ENCODE data around the gene MRRF.
"Not testable (repeated sequence)": the region's sequence is repeated elsewhere in the genome, so short reads cannot be mapped to it uniquely, and the experiment has no call there.

The MRRF gene

DNA sequence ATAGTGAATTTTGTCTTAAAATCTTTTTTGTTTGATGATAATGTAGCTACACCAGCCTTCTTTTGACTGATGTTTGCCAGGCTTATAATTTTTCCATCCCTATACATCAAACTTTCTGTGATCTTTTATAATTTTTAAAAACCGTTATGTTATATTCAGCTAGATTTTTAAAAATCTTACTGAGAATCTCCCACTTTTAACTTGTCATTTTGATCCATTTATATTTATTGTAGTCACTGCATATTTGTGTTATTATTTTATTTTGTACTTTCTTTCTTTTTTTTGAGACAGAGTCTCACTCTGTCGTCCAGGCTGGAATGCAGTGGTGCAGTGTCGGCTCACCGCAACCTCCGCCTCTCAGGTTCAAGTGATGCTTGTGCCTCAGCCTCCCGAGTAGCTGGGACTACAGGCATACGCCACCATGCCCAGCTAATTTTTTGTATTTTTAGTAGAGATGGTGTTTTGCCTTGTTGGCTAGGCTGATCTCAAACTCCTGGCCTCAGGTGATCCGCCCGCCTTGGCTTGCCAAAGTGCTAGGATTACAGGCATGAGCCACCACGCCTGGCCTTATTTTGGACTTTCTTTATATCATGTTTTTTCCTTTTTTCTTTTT is 12.7 kb downstream of the MRRF start:
- DNase-seq (ENCODE audit: low spot score): no peak

DNA sequence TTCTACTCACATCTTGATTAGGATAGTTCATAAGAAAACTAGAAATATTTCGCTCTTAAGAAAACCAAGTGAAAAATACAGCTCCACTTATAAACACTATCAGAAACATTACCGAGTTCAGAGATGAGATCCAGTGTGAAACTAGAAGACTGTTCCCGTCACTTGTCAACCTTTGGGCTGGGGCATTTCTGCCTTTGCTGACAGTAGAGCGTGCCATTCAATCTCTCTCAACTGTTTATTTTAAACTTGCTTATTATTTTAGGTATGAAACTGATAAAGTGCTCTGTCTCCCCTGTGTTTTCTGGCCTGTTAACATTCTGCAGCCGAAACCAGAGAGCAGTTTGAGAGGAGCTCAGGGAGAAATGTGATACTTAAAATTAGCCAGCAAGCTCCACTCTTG is 16.7 kb downstream of the MRRF start:
- no peak for DNase-seq (ENCODE audit: low spot score)

DNA sequence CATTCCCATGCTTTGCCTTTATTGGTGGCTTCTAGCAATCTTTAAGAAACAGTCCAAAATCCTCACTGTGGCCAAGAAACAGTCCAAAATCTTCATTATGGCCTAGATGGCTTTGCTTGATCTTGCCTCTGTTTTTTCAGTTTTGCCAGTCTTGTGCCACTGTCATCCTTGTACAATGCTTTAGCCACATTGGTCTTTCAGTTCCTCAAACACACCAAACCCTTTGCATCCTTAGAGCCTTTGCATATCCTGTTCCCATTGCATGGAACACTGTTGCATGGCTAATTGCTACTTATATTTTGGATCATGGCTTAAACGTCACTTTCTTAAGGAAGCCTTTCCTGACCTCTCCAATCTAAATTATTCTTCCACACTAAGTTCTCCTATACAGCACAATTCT is 22.1 kb downstream of the MRRF start:
- no peak for DNase-seq (ENCODE audit: low spot score)

DNA sequence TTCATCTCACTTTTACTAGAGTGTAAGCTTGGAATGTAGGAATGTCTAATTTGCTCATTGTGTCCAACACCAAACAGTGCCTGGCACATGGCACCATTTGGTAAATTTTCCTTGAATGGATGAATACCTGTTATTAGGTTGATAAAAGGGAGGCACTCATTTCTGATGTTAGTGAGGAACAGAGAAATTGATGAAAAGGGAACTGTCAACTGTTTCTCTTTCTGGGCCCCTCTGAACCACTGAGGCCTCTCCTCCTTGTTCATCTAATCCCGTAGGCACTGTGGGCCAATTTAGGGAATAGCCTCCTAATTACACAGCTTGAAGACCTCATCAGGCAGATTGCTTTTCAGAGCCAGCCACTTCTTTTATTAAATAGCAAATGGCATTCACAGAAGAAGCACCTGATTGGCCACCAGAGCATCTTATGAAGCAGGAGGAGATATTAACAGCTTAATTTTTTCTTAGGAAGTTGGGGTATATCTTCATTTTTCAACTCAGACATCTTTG is 22.6 kb downstream of the MRRF start:
- no peak for DNase-seq (ENCODE audit: low spot score)

DNA sequence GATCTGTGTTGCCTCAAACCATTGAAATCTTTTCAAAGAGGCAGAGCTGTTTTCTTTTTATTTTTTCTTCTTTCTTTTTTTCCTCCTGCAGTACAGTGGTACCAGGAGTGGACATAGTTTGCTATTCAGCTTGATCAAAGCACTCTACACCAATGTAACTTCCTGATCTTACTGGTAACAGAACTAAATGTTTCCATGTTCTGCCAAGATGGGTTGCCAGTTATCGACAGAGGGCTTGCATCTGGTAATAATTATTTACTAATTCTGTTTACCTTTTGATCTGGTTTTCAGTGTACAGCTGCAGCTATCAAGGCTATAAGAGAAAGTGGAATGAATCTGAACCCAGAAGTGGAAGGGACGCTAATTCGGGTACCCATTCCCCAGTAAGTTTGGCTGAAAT is 26.8 kb downstream of the MRRF start:
- no peak for DNase-seq (ENCODE audit: low spot score)

DNA sequence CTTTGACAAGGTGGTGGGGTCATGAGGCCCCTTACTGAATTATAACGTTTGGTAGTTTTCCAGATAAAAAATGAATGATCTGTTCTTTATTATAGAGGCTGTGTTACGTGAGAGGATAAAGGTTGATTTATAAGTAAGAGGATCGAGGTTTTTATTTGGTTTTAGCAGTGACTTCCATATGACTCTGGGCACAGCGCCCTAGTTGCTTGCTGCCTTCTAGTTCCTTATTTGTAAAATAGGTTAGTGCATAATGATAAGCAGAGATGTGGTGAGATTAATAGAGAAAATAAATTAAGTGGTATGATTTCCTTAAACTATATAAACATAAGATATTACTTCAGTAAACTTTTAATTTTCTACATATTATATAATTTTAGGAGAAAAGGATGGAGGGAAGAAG is 29.8 kb downstream of the MRRF start:
- no peak for DNase-seq (ENCODE audit: low spot score)

DNA sequence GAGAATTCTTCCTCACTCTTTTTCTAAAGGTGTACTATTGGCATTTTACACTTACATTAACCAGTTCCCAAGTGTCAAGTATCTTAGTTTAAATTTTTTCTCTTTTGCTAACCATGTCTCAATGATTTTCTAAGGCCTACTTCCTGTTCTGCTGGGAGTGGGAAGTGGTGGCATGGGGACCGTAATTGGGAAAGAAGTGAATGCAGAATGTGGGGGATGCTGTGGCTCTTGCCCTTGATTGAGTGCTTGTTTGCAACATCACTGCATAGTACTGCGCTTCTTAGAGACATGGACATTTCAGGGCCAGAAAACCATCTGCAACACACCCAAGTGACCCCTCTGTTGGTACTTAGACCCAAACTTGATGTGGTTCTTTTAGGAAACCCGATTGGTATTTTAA is 32.8 kb downstream of the MRRF start:
- no peak for DNase-seq (ENCODE audit: low spot score)

DNA sequence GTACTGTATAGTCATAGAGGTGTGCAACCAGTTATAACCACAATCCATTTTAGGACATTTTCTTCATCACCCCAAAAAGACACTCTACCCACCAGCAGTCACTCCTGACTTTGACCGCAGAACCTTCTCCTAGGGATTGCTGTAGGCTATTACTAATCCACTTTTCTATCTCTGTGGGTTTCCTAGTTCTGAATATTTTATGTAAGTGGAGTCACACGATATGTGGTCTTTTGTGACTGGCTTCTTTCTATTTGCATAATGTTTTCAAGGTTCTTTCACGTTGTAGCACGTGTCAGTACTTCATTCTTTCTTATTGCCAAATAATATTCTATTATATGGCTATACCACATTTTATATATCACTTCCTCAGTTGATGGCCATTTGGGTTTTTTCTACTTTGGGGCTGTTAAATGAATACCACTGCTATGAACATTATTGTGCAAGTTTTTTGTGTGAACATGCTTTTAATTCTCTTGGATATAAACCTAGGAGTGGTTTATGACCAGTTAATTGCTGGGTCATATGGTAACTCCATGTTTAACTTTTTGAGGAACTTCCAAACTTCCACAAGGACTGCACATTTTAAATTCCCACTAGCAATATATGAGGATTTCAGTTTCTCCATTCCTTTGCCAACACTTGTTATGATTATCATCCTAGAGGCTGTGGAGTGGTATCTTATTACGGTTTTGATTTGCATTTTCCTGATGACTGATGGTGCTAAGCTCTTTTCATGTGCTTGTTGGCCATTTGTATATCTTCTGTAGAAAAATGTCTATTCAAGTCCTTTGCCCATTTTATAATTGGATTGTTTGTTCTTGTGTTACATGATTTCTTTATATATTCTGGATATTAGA is 37.8 kb downstream of the MRRF start:
- DNase-seq (ENCODE audit: low spot score): no peak

DNA sequence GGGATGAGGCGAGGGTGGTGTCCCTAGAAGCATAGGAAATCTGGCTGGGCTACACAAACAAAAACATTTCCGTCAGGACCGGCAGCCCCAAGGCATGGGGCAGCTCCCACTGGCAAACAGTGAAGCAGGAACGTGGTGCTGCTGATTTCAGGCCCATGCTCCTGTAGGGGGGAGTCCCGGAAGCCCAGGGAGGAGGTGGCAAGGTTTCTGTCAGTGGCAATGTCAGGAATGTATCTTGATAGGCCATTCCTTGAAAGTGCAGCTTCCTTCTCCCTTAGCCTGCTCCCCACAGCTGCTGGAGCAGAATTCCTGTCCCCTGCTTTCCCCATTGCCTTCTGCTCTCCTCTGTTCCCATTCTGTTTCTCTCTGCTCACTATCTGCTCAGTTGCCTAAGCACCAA is 42.4 kb downstream of the MRRF start:
- DNase-seq (ENCODE audit: low spot score): peak; percentile 3

DNA sequence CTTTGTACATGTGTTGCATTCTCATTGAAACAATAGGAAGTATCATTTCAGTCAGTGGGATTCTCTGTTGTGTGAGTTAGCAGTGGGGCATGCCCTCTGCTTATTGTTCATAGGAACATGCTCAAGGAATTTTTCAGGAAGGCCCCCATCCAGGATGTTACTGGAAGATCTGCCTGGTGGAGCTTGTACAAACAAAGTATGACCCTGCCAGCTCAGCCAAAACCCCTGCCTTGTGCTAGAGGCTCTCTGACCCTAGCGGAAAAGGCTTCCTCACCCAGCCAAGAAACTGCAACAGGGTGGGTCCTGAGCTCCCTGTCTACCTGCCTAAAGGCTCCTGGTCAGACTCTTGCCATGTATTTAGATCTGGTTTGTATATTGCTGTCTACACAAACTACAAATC is 43.2 kb downstream of the MRRF start:
- peak; percentile 44 for DNase-seq (ENCODE audit: low spot score)

DNA sequence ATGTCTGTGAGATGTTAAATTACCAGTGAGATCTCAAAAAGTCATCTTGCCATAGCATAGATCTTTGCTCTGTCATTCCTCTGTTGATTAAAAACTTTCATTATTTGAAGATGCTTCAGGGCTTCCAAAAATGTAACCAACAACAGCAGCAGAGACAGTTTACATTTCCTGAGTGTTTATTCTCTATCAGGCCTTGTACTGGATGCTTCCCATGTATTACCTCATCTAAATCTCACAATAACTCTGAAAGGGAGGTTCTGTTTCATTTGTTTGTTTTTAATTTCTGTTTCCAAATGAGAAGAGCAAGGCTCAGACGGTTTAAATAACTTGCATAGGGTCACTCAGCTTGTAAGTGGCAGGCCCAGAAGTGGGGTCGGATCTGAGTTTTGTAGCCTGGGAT is 45.2 kb downstream of the MRRF start:
- DNase-seq (ENCODE audit: low spot score): no peak

DNA sequence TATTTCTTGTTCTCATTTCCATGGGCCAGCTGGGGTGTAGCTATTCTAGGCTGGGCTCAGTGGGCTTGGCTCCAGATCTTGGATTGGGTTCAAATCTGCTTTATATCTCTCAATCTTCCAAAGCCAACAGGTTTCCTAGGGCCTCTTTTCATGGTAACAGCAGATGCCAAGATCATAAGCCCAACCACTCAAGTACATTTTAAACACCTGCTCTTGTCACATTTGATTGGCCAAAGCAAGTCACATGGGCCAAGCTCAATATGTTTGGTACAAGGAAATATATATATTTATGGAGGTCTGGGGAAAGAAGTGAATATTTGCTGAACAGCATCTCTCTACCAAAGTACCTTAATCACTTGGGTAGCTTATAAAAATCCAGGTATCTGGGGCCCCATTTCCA is 49.5 kb downstream of the MRRF start:
- DNase-seq (ENCODE audit: low spot score): no peak

DNA sequence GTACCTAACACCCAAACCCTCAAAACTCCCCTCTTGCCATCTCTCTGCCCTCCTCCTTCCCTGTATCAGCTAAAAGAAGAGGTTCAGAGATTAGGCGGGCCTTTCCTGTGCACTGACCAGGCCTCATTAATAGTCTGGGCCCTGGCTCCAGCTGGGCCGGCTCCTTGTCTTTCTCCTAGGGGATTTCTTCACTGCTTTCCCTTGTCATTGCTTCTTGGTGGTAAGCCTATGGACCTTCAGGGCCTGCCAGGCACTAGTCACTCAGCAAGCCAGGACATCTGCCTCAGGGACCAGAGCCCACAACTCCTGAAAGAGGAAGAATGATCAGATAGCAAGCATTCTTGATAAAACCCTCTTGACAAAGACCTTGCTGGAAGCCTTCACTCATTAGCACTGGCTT is 50.9 kb downstream of the MRRF start:
- DNase-seq (ENCODE audit: low spot score): no peak

DNA sequence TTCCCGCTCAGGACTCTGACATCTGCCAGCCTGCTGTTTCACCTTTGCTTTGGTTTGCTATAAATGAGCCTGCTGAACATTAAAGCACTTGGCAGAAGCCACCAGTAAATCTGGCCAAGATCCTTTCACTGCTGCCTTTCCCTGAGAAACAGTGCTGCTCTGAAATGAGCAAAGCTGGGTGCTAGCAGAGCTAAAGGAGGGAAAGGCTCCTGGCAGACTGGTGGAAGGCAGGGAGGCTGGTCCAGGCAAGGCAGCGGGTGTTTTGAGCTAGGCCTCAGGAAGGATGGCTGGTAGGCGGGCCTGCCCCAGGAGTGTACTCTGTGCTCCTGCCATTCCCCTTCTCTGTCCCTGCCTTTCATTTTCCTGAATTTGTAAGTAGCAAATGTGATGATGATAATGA is 53.6 kb downstream of the MRRF start:
- no peak for DNase-seq (ENCODE audit: low spot score)

DNA sequence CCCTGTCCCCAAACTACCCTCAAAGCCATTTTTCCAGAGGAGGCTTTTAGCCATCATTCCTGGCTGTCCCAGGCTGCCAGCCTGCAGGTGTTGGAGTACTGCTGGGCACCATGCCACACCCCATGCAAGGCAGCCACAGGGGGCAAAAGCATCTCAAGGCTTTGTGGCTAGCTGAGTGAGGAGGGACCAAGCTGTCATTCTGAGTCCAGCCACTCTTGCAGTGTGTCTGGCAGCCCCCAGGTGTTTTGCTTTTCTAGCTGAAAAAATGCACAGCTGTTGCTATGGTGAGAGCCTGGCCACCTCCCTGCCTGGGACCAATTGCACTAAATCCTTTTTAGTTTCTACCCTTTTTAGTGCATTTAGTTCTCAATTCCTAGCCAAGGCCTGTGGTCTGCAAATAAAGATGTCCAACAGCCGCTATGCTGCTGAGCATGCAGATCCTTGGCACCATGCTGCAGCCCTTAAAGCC is 55.8 kb downstream of the MRRF start:
- DNase-seq (ENCODE audit: low spot score): no peak

DNA sequence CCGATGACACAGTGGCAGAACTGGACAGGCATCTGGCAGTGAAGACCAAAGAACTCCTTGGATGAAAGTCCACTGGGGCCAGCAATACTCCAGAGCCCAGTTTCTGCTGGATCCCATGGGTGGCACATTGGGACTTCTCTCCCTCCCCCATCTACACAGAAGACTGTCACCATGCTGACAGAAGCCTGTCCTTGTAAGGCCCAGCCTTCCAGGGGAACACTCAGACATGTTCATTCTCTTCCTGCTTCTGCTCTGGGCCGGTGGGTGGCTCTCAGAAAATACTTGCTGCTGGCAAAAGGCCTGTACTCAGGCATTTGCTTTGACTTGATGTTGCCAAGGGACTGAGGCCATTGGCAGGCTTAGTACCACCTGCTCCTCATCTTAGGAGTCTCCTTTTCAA is 57.9 kb downstream of the MRRF start:
- DNase-seq (ENCODE audit: low spot score): no peak

DNA sequence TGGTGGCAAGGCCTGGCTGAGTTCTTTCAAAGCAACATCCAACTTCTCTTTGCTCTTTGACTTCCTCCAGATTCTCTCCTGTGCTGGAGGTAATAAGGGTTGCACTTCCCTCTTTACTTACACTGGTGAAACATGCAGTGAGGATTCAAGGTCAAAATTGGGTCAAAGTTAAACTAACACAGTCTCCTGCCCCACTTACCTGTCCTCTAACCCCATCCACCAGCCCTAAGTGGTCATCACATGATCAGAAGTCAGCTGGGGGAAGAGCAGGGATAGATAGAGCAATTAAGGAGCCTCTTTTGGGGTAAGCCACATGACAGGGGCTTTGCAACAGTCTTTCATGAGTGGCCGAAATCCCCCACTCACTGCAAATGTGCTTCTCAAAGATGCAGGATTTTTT is 60.0 kb downstream of the MRRF start:
- DNase-seq (ENCODE audit: low spot score): not testable (repeated sequence)

DNA sequence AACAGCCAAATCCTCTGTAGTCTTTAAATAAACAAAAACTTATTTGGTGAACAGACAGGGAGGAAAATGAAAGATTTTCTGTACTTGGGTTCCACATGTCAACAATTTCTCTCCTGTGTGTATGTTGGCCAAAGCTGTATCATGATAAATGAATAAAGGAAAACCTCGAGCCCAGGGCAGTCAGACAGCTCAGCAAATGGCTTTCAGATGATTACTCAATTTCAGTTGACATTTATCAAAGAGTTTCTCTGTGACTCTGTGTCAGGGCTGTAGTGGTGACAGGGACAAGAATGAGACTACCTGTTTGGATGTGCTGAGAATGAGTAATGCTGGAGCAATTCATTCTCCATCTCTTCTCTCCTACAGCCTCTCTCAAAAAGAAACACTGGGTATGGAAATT is 60.4 kb downstream of the MRRF start:
- peak; percentile 65 for DNase-seq (ENCODE audit: low spot score)

DNA sequence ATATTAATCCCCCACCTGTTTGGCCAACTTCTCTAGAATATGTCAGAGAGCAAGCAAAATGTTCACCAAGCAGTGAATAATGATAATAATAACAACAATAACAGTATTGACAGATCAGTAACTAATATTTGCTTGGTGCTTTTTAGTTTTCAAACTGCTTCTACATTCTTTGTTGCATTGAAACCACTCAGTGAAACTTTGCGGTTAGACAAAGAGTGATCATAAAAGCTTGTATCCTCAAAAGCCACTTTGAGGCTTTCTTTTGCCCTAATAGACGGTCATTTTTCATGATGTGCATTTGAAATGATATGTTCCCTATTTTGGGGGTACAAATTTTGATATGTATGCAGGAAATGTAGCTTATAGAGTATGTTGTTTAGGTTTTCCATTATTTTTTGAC is 62.5 kb downstream of the MRRF start:
- no peak for DNase-seq (ENCODE audit: low spot score)

DNA sequence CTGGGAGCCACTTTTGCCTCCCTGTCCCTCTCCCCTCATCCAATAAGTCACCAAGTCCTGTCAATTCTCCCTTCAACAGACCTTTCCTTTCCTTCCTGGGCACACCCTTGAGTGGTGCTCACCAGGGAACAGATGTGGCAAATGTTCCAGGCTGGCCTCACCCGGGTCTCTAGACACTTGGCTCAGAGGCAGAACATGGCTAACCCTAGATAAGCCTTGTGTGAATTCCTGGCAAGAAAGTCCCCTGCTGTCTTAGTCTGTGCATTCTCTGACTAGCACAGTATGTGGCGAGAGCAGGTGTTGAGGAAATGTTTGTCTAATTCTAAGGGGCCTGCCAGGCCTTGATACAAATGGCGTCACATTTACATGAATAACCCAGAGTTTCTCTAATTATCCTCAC is 64.9 kb downstream of the MRRF start:
- DNase-seq (ENCODE audit: low spot score): no peak

DNA sequence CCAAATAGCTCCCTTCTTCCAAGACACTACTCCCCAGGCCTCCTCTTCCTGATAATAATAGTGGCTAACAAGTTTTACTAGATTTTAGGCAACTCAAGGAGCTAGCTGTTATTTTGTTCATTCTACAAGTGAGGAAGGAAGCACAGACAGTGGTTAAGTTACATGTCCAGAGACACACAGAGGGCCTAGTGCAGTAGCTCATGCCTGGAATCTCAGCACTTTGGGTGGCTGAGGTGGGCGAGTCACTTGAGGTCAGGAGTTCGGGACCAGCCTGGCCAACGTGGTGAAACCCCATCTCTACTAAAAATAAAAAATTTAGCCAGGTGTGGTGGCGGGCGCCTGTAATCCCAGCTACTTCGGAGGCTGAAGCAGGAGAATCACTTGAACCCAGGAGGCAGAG is 65.8 kb downstream of the MRRF start:
- not testable (repeated sequence) for DNase-seq (ENCODE audit: low spot score)

DNA sequence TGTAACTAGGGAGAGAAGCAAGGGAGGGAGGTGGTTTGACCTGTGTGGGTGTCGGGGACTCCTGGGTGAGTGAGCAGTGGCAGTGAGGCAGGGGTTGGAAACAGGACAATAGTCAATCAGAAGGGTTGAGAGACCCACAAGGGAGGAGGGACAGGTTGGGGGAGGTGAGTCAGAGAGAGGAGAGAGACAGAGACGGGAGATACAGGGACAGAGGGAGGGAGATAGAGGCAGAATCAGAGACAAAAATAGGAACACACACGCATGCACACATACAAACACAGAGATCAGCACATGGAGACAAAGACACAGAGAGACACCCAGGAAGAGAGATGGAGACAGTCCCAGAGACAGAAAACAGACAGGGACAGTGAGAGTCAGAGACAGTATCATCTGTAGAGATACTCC is 66.8 kb downstream of the MRRF start:
- no peak for DNase-seq (ENCODE audit: low spot score)

DNA sequence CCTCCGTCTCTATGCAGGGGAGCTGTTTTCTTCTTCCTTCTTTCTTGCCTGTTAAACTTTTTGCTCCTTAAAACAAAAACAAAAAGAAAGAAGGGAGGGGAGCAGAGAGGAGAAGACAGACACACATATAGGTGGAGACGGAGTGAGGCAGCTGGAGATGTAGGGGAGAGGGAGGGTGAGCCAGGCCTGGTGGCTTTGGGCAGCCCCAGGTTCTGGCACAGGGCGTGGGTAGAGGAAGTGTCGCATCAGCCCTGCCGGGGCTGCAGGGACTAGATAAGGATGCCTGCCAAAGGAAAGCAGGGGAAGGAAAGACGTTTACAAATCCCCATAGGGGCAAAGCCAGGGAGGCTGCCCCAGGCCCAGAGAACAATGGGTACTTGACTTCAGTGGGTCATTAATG is 67.4 kb downstream of the MRRF start:
- DNase-seq (ENCODE audit: low spot score): no peak

DNA sequence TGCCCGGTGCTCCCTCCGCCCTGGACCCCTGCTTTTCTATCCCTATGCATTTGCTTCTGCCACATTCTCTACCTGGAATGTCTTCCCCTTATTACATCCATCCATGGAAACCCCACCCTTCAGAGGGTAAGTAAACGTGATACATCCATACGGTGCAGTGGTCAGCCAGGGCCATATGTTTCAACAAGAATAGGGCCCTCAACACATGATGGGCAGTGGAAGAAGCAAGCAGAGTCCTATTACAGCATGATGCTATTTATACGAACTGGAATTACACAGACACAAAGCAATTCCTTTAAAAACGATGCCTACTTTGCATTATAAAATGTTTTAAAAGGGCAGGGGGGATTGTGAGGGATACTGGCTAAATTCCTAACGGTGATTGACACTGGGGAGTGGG is 68.0 kb downstream of the MRRF start:
- DNase-seq (ENCODE audit: low spot score): no peak
